ENCODE measurements around the gene NAT10. TPM values are rescaled to one million over a fixed set of nuclear protein-coding genes. Genes with fewer than 3 reads are reported as not detected.

Gene NAT10
- polyA plus RNA-seq, 4 donors, result 8.9 to 36.3 (median 20.6) TPM

DNA sequence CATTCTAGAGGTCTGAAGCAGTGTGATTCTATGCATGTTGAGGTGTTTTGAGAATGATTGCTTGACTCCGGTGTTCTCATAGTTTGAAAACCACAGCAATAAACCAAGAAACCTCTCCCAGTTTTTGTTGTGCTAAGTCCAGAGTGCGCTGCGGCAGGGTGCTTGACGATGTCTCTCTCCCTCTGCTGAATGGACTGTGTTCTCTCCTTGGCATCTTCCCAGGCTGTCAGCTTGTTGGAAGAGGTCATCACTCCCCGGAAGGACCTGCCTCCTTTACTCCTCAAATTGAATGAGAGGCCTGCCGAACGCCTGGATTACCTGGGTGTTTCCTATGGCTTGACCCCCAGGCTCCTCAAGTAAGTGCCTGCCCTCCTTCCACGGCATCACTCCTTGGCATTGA is 31.0 kb downstream of the NAT10 start:
- Histone ChIP-seq H3K4me3 (ENCODE audit: low read depth in 1 of 3, low read length in 3 of 3) (no peak overlapping the region), H3K4me1 (ENCODE audit: control insufficient read depth in 3 of 3, insufficient read depth in 2 of 3, low read depth in 1 of 3, low read length in 2 of 3) (no peaks in the 10 kb centered on the region), H3K27me3 (ENCODE audit: control insufficient read depth in 3 of 3, insufficient read depth in 3 of 3, low read length in 3 of 3) (no peaks in the 10 kb centered on the region), H3K9me3 (ENCODE audit: control insufficient read depth in 2 of 2, insufficient read depth in 1 of 2, low read depth in 1 of 2, low read length in 1 of 2) (no peaks in the 10 kb centered on the region), H3K27ac (ENCODE audit: low read depth in 1 of 3, low read length in 2 of 3) (no peak overlapping the region), H3K36me3 (ENCODE audit: control insufficient read depth in 3 of 3, insufficient read depth in 2 of 3, low read depth in 1 of 3, low read length in 3 of 3) (peaks cover 28 to 79% (median 32%) of the 10 kb centered on the region in 3 donors)
- no peak for FAIRE-seq
- no peak for DNase-seq
- WGBS, 3 donors, result 85 to 94% (median 88%) methylated on average over 8 of the region's 8 CpGs

DNA sequence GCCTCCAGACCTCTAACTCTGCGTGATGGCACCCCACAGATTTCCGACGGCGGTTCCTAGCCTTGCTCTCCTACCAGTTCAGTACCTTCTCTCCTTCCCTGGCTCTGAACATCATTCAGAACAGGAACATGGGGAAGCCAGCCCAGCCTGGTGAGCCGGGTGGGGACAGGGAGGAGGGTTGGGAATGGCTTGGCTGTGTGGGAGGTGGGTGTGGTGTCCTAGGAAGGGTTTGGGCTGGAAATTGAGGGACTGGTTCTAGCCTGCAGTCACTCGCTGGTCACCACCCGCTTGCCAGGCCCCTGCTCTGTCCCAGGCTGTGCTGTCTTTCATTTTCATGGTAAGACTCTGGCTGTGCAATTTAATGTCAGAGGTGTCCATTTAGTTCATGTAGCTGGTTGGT is 33.9 kb downstream of the NAT10 start:
- H3K27me3 ChIP-seq (ENCODE audit: control insufficient read depth in 3 of 3, insufficient read depth in 3 of 3, low read length in 3 of 3), result no peaks in the 10 kb centered on the region
- FAIRE-seq (no peak), DNase-seq (no peak)
- H3K36me3 ChIP-seq (ENCODE audit: control insufficient read depth in 3 of 3, insufficient read depth in 2 of 3, low read depth in 1 of 3, low read length in 3 of 3), result peaks cover 26 to 85% (median 31%) of the 10 kb centered on the region in 3 donors
- H3K4me3 ChIP-seq (ENCODE audit: low read depth in 1 of 3, low read length in 3 of 3), result no peak overlapping the region
- WGBS, 3 donors, result 93 to 95% (median 93%) methylated on average over 7 of the region's 7 CpGs
- no peak overlapping the region for H3K27ac ChIP-seq (ENCODE audit: low read depth in 1 of 3, low read length in 2 of 3)
- H3K4me1 ChIP-seq (ENCODE audit: control insufficient read depth in 3 of 3, insufficient read depth in 2 of 3, low read depth in 1 of 3, low read length in 2 of 3), result no peaks in the 10 kb centered on the region
- no peaks in the 10 kb centered on the region for H3K9me3 ChIP-seq (ENCODE audit: control insufficient read depth in 2 of 2, insufficient read depth in 1 of 2, low read depth in 1 of 2, low read length in 1 of 2)

DNA sequence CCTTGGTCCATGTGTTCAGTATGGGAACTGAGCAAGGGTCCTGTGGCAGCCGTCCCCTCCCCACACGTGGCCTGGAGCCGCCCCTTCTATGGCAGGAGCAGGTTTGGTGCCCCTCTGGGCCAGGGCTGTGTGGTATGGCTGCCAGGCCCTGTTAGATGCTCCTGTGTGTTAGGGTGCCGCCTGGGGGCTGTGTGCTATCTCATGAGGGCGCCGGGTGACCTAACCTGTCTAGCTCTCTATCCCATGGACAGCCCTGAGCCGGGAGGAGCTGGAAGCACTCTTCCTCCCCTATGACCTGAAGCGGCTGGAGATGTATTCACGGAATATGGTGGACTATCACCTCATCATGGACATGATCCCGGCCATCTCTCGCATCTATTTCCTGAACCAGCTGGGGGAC is 34.7 kb downstream of the NAT10 start:
- WGBS, 3 donors, result 96 to 98% (median 97%) methylated on average over 11 of the region's 11 CpGs
- no peak overlapping the region for H3K27ac ChIP-seq (ENCODE audit: low read depth in 1 of 3, low read length in 2 of 3)
- no peak for FAIRE-seq
- peaks cover 24 to 84% (median 33%) of the 10 kb centered on the region in 3 donors for H3K36me3 ChIP-seq (ENCODE audit: control insufficient read depth in 3 of 3, insufficient read depth in 2 of 3, low read depth in 1 of 3, low read length in 3 of 3)
- DNase-seq, result no peak
- H3K9me3 ChIP-seq (ENCODE audit: control insufficient read depth in 2 of 2, insufficient read depth in 1 of 2, low read depth in 1 of 2, low read length in 1 of 2), result no peaks in the 10 kb centered on the region
- H3K4me1 ChIP-seq (ENCODE audit: control insufficient read depth in 3 of 3, insufficient read depth in 2 of 3, low read depth in 1 of 3, low read length in 2 of 3), result no peaks in the 10 kb centered on the region
- H3K4me3 ChIP-seq (ENCODE audit: low read depth in 1 of 3, low read length in 3 of 3), result no peak overlapping the region
- no peaks in the 10 kb centered on the region for H3K27me3 ChIP-seq (ENCODE audit: control insufficient read depth in 3 of 3, insufficient read depth in 3 of 3, low read length in 3 of 3)

DNA sequence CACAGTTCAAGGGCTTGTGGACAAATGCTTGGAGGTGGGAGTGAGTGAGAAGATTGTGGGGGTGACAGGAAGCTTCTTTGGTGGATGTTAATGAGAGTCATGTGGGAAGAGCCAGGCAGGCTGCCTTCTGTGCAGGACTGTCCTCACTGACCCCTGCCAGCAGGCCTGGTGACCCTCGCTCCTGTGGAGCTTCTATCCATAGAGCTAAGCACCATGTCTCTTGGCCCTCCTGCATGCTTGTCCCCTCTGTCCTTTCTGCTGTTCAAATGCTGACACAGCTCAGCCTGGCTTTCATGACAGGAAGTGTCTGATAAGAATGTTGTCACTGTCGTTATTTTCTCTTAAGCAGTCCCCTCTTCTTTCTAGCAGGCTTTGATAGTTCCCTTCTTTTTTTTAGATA is 37.6 kb downstream of the NAT10 start:
- no peaks in the 10 kb centered on the region for H3K9me3 ChIP-seq (ENCODE audit: control insufficient read depth in 2 of 2, insufficient read depth in 1 of 2, low read depth in 1 of 2, low read length in 1 of 2)
- H3K36me3 ChIP-seq (ENCODE audit: control insufficient read depth in 3 of 3, insufficient read depth in 2 of 3, low read depth in 1 of 3, low read length in 3 of 3), result peaks cover 12 to 87% (median 39%) of the 10 kb centered on the region in 3 donors
- no peak overlapping the region for H3K27ac ChIP-seq (ENCODE audit: low read depth in 1 of 3, low read length in 2 of 3)
- no peaks in the 10 kb centered on the region for H3K4me1 ChIP-seq (ENCODE audit: control insufficient read depth in 3 of 3, insufficient read depth in 2 of 3, low read depth in 1 of 3, low read length in 2 of 3)
- no peaks in the 10 kb centered on the region for H3K27me3 ChIP-seq (ENCODE audit: control insufficient read depth in 3 of 3, insufficient read depth in 3 of 3, low read length in 3 of 3)
- FAIRE-seq, result no peak
- WGBS, 3 donors, result 78 to 86% (median 86%) methylated on average over 2 of the region's 2 CpGs
- no peak for DNase-seq
- H3K4me3 ChIP-seq (ENCODE audit: low read depth in 1 of 3, low read length in 3 of 3), result no peak overlapping the region

DNA sequence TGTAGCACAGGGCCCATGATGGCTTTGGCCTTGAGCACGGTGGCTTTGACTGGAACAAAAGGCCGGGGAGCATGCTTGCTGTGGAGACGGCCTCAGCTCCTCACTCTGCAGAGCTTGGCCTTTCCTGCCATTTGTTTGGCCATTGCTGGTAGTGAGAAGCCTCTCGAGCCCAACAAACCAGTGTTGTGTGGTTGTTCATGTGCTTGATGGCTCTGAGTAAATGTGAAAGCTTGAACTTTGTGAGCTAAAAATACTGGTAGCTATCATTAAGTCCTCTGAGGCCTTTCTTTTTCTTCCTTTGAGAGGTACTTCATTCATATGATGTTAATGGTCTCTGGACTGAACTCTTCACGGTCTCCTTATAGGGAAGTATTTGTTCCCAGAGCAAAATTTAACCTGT is 39.6 kb downstream of the NAT10 start:
- FAIRE-seq (no peak), DNase-seq (no peak)
- Histone ChIP-seq H3K36me3 (ENCODE audit: control insufficient read depth in 3 of 3, insufficient read depth in 2 of 3, low read depth in 1 of 3, low read length in 3 of 3) (peaks cover 15 to 89% (median 37%) of the 10 kb centered on the region in 3 donors), H3K27me3 (ENCODE audit: control insufficient read depth in 3 of 3, insufficient read depth in 3 of 3, low read length in 3 of 3) (no peaks in the 10 kb centered on the region), H3K4me1 (ENCODE audit: control insufficient read depth in 3 of 3, insufficient read depth in 2 of 3, low read depth in 1 of 3, low read length in 2 of 3) (peaks cover 0 to under 1% (median 0%) of the 10 kb centered on the region in 3 donors), H3K4me3 (ENCODE audit: low read depth in 1 of 3, low read length in 3 of 3) (no peak overlapping the region), H3K27ac (ENCODE audit: low read depth in 1 of 3, low read length in 2 of 3) (no peak overlapping the region), H3K9me3 (ENCODE audit: control insufficient read depth in 2 of 2, insufficient read depth in 1 of 2, low read depth in 1 of 2, low read length in 1 of 2) (no peaks in the 10 kb centered on the region)
- 81 to 89% (median 84%) methylated on average over 5 of the region's 5 CpGs for WGBS, 3 donors

DNA sequence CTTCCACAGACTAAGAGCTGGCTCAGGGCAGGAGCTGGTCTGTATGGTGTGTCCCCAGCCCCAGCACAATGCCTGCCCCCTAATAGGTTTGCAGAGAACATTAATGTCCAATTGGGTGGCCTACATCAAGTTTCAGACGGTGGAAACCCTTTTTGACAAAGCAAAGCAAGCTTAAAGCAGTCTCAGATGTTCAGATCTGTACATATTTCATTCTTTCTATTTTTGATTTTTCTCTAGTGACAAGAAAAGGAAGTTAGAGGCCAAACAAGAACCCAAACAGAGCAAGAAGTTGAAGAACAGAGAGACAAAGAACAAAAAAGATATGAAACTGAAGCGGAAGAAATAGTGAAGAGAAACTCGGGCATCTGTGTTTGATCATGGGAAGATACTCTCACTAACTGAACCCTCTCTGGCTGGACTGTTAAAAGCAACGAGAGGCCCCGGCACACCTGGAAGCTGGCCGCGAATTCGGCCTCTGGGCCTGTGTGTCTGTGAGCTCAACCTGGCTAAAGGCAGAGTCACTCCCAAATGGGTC is 40.5 kb downstream of the NAT10 start:
- Histone ChIP-seq H3K36me3 (ENCODE audit: control insufficient read depth in 3 of 3, insufficient read depth in 2 of 3, low read depth in 1 of 3, low read length in 3 of 3) (peaks cover 12 to 87% (median 33%) of the 10 kb centered on the region in 3 donors), H3K4me1 (ENCODE audit: control insufficient read depth in 3 of 3, insufficient read depth in 2 of 3, low read depth in 1 of 3, low read length in 2 of 3) (peaks cover 0 to 7% (median 2%) of the 10 kb centered on the region in 3 donors), H3K9me3 (ENCODE audit: control insufficient read depth in 2 of 2, insufficient read depth in 1 of 2, low read depth in 1 of 2, low read length in 1 of 2) (no peaks in the 10 kb centered on the region), H3K27me3 (ENCODE audit: control insufficient read depth in 3 of 3, insufficient read depth in 3 of 3, low read length in 3 of 3) (no peaks in the 10 kb centered on the region), H3K27ac (ENCODE audit: low read depth in 1 of 3, low read length in 2 of 3) (no peak overlapping the region), H3K4me3 (ENCODE audit: low read depth in 1 of 3, low read length in 3 of 3) (no peak overlapping the region)
- no peak for FAIRE-seq
- 81 to 91% (median 88%) methylated on average over 8 of the region's 8 CpGs for WGBS, 3 donors
- DNase-seq, result no peak

DNA sequence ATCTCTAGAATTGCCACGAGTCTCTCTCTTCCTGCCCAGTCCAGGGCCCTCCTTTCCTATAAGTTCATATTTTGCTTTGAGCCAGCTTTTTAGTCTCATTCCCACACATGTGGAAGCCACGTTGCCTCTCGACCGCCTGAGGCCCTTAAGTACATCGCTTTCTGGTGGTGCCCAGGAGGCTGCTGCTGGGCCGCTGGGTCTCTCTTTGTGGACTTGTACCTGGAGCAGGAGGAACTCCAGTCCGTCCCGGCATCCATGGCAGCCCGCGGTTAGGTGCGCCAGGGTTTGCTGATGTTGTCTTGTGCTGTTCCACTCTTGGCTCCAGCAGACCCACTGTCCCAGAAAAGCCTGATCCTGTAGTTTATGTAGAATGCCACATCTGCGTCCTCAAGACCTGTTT is 41.0 kb downstream of the NAT10 start:
- Histone ChIP-seq H3K4me1 (ENCODE audit: control insufficient read depth in 3 of 3, insufficient read depth in 2 of 3, low read depth in 1 of 3, low read length in 2 of 3) (peaks cover 0 to 7% (median 2%) of the 10 kb centered on the region in 3 donors), H3K27me3 (ENCODE audit: control insufficient read depth in 3 of 3, insufficient read depth in 3 of 3, low read length in 3 of 3) (no peaks in the 10 kb centered on the region), H3K36me3 (ENCODE audit: control insufficient read depth in 3 of 3, insufficient read depth in 2 of 3, low read depth in 1 of 3, low read length in 3 of 3) (peaks cover 14 to 89% (median 36%) of the 10 kb centered on the region in 3 donors), H3K4me3 (ENCODE audit: low read depth in 1 of 3, low read length in 3 of 3) (no peak overlapping the region), H3K27ac (ENCODE audit: low read depth in 1 of 3, low read length in 2 of 3) (no peak overlapping the region), H3K9me3 (ENCODE audit: control insufficient read depth in 2 of 2, insufficient read depth in 1 of 2, low read depth in 1 of 2, low read length in 1 of 2) (no peaks in the 10 kb centered on the region)
- FAIRE-seq, result no peak
- no peak for DNase-seq
- 94 to 95% (median 94%) methylated on average over 12 of the region's 12 CpGs for WGBS, 3 donors

DNA sequence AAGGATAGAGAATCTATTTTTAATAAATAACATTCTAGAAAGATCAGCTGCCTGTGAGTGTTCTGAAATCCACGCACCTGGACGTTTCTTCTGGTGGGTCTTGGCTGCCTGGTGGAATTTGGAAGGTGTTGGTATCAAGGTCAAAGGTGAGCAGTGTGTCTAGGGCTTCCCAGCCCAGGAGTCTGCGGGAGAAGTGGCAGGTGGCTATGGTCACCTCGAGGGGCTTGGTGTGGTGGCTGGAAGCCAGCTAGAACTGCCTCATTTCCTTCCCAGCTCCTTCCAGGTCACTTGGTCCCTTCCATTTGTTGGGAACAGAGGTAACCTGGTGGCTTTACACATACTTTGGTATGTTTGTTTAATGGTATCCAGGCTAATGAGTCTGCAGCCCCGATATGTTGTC is 41.4 kb downstream of the NAT10 start:
- Histone ChIP-seq H3K9me3 (ENCODE audit: control insufficient read depth in 2 of 2, insufficient read depth in 1 of 2, low read depth in 1 of 2, low read length in 1 of 2) (no peaks in the 10 kb centered on the region), H3K36me3 (ENCODE audit: control insufficient read depth in 3 of 3, insufficient read depth in 2 of 3, low read depth in 1 of 3, low read length in 3 of 3) (peaks cover 14 to 89% (median 34%) of the 10 kb centered on the region in 3 donors), H3K4me1 (ENCODE audit: control insufficient read depth in 3 of 3, insufficient read depth in 2 of 3, low read depth in 1 of 3, low read length in 2 of 3) (peaks cover 0 to 7% (median 2%) of the 10 kb centered on the region in 3 donors), H3K27me3 (ENCODE audit: control insufficient read depth in 3 of 3, insufficient read depth in 3 of 3, low read length in 3 of 3) (no peaks in the 10 kb centered on the region), H3K27ac (ENCODE audit: low read depth in 1 of 3, low read length in 2 of 3) (no peak overlapping the region), H3K4me3 (ENCODE audit: low read depth in 1 of 3, low read length in 3 of 3) (no peak overlapping the region)
- 74 to 84% (median 80%) methylated on average over 5 of the region's 5 CpGs for WGBS, 3 donors
- FAIRE-seq (no peak), DNase-seq (no peak)

DNA sequence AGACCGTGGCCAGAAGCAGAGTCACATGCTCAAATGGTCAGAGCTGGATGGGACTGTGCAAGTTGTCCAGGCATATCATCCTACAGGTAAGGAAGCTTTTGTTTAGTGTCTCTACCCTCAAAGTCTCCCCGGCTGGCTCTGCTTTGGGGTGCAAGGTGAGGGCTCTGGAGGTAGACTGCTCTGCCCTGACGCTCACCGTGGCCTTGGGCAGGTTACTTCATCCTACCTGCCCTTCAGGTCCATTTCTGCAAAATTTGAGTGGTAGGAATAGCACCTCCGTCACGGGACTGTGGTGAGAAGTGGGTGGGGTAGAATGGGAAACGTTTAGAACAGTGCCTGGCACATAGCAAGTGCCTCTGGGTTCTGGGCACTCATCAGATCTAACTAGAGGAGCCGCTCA is 42.2 kb downstream of the NAT10 start:
- WGBS, 3 donors, result 82 to 87% (median 86%) methylated on average over 8 of the region's 8 CpGs
- DNase-seq, result no peak
- H3K36me3 ChIP-seq (ENCODE audit: control insufficient read depth in 3 of 3, insufficient read depth in 2 of 3, low read depth in 1 of 3, low read length in 3 of 3), result peaks cover 13 to 92% (median 30%) of the 10 kb centered on the region in 3 donors

More for the DNA sequence above, 42.2 kb downstream of the NAT10 start:
- Histone ChIP-seq H3K27ac (ENCODE audit: low read depth in 1 of 3, low read length in 2 of 3) (no peak overlapping the region), H3K9me3 (ENCODE audit: control insufficient read depth in 2 of 2, insufficient read depth in 1 of 2, low read depth in 1 of 2, low read length in 1 of 2) (no peaks in the 10 kb centered on the region), H3K4me1 (ENCODE audit: control insufficient read depth in 3 of 3, insufficient read depth in 2 of 3, low read depth in 1 of 3, low read length in 2 of 3) (peaks cover 0 to 7% (median 2%) of the 10 kb centered on the region in 3 donors), H3K4me3 (ENCODE audit: low read depth in 1 of 3, low read length in 3 of 3) (no peak overlapping the region), H3K27me3 (ENCODE audit: control insufficient read depth in 3 of 3, insufficient read depth in 3 of 3, low read length in 3 of 3) (no peaks in the 10 kb centered on the region)
- FAIRE-seq, result no peak

Data from small intestine (tissue), 7 donors.